ENCODE measurements around the gene PLA2G10.

DNA sequence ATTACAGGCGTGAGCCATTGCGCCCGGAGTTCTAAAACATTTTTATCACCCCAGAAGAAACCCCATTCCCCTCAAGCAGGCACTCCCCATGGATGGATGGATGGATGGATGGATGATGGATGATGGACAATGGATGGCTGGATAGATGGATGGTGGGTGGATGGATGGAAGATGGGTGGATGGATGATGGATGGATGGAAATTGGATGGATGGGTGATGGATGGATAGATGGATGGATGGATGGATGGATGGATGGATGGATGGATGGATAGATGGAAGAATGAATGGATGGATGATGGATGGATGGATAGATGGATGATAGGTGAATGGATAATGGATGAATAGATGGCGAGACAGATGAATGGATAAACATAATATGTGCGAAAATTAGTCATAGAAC, 16.5 kb downstream of the PLA2G10 start:
- TF ChIP-seq, protein P1, sequence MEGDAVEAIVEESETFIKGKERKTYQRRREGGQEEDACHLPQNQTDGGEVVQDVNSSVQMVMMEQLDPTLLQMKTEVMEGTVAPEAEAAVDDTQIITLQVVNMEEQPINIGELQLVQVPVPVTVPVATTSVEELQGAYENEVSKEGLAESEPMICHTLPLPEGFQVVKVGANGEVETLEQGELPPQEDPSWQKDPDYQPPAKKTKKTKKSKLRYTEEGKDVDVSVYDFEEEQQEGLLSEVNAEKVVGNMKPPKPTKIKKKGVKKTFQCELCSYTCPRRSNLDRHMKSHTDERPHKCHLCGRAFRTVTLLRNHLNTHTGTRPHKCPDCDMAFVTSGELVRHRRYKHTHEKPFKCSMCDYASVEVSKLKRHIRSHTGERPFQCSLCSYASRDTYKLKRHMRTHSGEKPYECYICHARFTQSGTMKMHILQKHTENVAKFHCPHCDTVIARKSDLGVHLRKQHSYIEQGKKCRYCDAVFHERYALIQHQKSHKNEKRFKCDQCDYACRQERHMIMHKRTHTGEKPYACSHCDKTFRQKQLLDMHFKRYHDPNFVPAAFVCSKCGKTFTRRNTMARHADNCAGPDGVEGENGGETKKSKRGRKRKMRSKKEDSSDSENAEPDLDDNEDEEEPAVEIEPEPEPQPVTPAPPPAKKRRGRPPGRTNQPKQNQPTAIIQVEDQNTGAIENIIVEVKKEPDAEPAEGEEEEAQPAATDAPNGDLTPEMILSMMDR (IDR thresholded peaks at IDR 0.05), result no peak
- TF ChIP-seq POLR2A (IDR thresholded peaks at IDR 0.05), result no peak

All from Peyer's patch (tissue), 4 donors.